ENCODE results near the gene SNTG2. TPM values are rescaled to one million over a fixed set of nuclear protein-coding genes. Genes with fewer than 3 reads are reported as not detected.

The SNTG2 gene
- total and polyA plus RNA-seq, 2 donors (not counting 1 experiment from before 2014, with no cell fraction given), result 0.06 TPM; not detected in 1

DNA sequence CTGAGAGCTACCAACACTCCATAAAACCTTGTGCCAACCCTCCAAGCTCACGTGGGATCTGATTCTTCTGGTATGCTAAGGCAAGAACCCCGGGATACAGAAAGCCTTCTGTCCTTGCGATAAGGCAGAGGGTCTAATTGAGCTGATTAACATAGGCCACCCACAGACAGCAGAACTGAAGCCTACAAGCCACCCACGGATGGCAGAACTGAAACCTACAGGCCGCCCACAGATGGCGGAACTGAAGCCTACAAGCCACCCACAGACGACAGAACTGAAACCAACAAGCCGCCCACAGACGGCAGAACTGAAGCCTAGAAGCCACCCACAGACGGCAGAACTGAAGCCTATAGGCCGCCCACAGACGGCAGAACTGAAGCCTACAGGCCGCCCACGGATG, 216.3 kb downstream of the SNTG2 start:
- no peak for TF ChIP-seq CTCF (conservative IDR thresholded peaks at IDR 0.05 in 1 of 2, IDR thresholded peaks at IDR 0.05 in 1 of 2; ENCODE audit: low read depth in 1 of 2, low read length in 2 of 2)
- TF ChIP-seq EZH2 (IDR thresholded peaks at IDR 0.05; ENCODE audit: low read length, missing control alignments), result no peak
- no peak for DNase-seq (ENCODE audit: low read depth in 2 of 2)
- Histone ChIP-seq H3K36me3 (ENCODE audit: control insufficient read depth, insufficient read depth, low read length) (no peaks in the 10 kb centered on the region), H3K27me3 (ENCODE audit: control insufficient read depth, insufficient read depth, low read length) (no peaks in the 10 kb centered on the region), H3K4me3 (replicated peaks in 1 of 4; ENCODE audit: control extremely low read depth in 1 of 4, insufficient read depth in 1 of 4, low read depth in 3 of 4, low read length in 4 of 4) (no peak overlapping the region), H3K4me2 (ENCODE audit: extremely low read depth, insufficient read depth, low read length) (no peak overlapping the region), H2AFZ (ENCODE audit: low read length) (no peak overlapping the region), H3K27ac (ENCODE audit: insufficient read depth, low read length) (no peak overlapping the region), H3K4me1 (ENCODE audit: control insufficient read depth, extremely low read depth, insufficient read depth, low read length) (no peaks in the 10 kb centered on the region), H3K9me3 (ENCODE audit: control insufficient read depth, insufficient read depth, low read depth, low read length) (no peaks in the 10 kb centered on the region), H4K20me1 (ENCODE audit: control insufficient read depth, extremely low read depth, insufficient read depth, low read length) (no peaks in the 10 kb centered on the region), H3K79me2 (ENCODE audit: control insufficient read depth, insufficient read depth, low read length) (no peaks in the 10 kb centered on the region), H3K9ac (ENCODE audit: insufficient read depth, low read length) (no peak overlapping the region)

DNA sequence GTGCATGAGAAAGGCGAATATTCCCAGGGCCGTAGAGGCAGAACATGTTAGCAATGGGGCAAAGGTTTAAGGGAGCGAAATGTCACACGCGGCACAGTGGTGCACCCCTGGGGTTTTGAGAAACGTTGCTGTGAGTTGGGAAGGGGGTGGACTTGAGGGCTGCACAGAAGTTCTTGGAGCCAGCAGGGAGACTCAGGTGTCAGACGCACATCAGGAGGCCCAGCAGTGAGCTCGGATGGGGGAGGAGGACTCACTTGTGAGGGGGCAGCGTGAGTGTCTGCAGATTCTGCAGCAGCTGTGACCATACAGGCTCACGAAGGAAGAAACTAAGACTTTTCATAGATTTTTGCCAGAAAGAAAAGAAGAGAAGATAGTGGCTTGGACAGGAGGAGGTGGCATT, 218.2 kb downstream of the SNTG2 start:
- Histone ChIP-seq H3K4me3 (replicated peaks in 1 of 4; ENCODE audit: control extremely low read depth in 1 of 4, insufficient read depth in 1 of 4, low read depth in 3 of 4, low read length in 4 of 4) (no peak overlapping the region), H3K27me3 (ENCODE audit: control insufficient read depth, insufficient read depth, low read length) (no peaks in the 10 kb centered on the region), H3K27ac (ENCODE audit: insufficient read depth, low read length) (no peak overlapping the region), H2AFZ (ENCODE audit: low read length) (no peak overlapping the region), H4K20me1 (ENCODE audit: control insufficient read depth, extremely low read depth, insufficient read depth, low read length) (no peaks in the 10 kb centered on the region), H3K4me2 (ENCODE audit: extremely low read depth, insufficient read depth, low read length) (no peak overlapping the region), H3K9me3 (ENCODE audit: control insufficient read depth, insufficient read depth, low read depth, low read length) (no peaks in the 10 kb centered on the region), H3K36me3 (ENCODE audit: control insufficient read depth, insufficient read depth, low read length) (no peaks in the 10 kb centered on the region), H3K9ac (ENCODE audit: insufficient read depth, low read length) (no peak overlapping the region), H3K4me1 (ENCODE audit: control insufficient read depth, extremely low read depth, insufficient read depth, low read length) (no peaks in the 10 kb centered on the region), H3K79me2 (ENCODE audit: control insufficient read depth, insufficient read depth, low read length) (no peaks in the 10 kb centered on the region)
- no peak for DNase-seq (ENCODE audit: low read depth in 2 of 2)
- TF ChIP-seq CTCF (conservative IDR thresholded peaks at IDR 0.05 in 1 of 2, IDR thresholded peaks at IDR 0.05 in 1 of 2; ENCODE audit: low read depth in 1 of 2, low read length in 2 of 2) (no peak), EZH2 (IDR thresholded peaks at IDR 0.05; ENCODE audit: low read length, missing control alignments) (no peak)

DNA sequence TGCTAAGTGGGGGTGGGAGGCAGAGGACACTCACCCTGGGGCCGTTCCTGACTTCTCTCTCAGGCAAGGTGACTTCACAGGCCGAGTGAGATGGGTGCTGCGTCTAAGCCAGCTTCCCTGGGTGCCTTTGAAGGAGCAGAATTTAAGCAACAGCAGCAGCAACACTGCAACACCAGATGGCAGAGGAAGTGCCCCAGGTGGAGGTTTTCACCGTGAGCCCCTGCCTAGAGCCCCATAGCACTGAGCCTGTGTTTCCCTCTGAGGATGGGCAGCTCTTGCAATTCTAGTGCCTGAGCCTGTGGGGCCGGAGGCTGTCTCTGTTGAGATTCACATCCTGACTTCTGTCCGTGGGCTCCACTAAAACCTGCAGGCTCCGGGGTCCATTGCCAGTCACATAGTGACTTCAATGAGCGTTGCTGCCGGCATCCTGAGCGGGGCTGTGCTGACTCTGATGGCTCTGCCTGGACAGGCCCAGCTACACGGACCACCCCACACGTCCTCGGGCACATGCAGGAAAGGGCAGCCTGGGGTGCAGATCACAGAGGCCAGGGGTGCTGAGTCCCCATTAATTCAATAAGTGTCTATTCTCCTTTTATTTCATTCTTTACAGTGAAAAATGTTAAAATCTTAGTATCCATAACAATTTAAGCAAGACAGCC, 218.8 kb downstream of the SNTG2 start:
- Histone ChIP-seq H3K4me2 (ENCODE audit: extremely low read depth, insufficient read depth, low read length) (no peak overlapping the region), H3K4me3 (replicated peaks in 1 of 4; ENCODE audit: control extremely low read depth in 1 of 4, insufficient read depth in 1 of 4, low read depth in 3 of 4, low read length in 4 of 4) (no peak overlapping the region), H3K36me3 (ENCODE audit: control insufficient read depth, insufficient read depth, low read length) (no peaks in the 10 kb centered on the region), H3K9me3 (ENCODE audit: control insufficient read depth, insufficient read depth, low read depth, low read length) (no peaks in the 10 kb centered on the region), H3K9ac (ENCODE audit: insufficient read depth, low read length) (no peak overlapping the region), H3K27ac (ENCODE audit: insufficient read depth, low read length) (no peak overlapping the region), H3K79me2 (ENCODE audit: control insufficient read depth, insufficient read depth, low read length) (no peaks in the 10 kb centered on the region), H4K20me1 (ENCODE audit: control insufficient read depth, extremely low read depth, insufficient read depth, low read length) (no peaks in the 10 kb centered on the region), H2AFZ (ENCODE audit: low read length) (no peak overlapping the region), H3K4me1 (ENCODE audit: control insufficient read depth, extremely low read depth, insufficient read depth, low read length) (no peaks in the 10 kb centered on the region), H3K27me3 (ENCODE audit: control insufficient read depth, insufficient read depth, low read length) (no peaks in the 10 kb centered on the region)
- TF ChIP-seq EZH2 (IDR thresholded peaks at IDR 0.05; ENCODE audit: low read length, missing control alignments) (no peak), CTCF (conservative IDR thresholded peaks at IDR 0.05 in 1 of 2, IDR thresholded peaks at IDR 0.05 in 1 of 2; ENCODE audit: low read depth in 1 of 2, low read length in 2 of 2) (no peak)
- DNase-seq (ENCODE audit: low read depth in 2 of 2), result no peak
